Stimulated activated naive CD4-positive, alpha-beta T cell (primary cell): ENCODE results near the gene ANO7.

ENCODE experiments used
- DNase-seq, 6 experiments: peaks; one replicate each; lab custom pipeline; 2025; lab: John Stamatoyannopoulos, UW

Gene ANO7

DNA sequence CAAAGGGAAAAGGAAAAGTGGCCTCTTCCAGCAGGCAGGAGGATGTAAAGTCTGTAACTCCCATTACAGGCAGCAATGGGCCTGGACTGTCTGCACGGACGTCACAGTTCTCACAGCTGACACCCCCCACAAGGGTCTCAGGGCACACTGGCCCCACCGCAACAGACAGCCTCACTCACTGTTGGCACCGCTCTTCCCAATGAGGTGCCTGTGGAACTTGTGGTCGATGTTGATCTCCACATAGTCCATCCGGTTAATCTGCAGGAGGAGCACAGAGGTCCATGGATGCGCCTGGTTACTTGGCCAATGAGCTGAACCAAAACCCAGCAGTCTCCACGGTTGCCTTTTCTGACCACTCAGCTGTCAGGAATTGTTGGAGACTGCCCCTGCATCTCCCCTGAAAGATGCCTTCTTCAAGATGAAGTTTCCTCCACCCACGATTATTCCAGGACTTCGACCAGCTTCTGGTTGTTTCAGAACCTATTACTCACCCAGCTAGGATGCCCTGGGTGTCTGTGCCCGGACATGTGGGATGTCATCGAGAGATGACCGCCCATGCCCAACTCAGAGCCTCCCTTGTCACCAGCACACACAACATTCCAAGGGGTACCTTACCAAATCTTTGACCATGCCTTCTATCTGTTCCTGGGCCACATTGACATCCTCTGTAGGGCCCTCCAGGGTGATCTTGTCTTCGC, 64.5 kb downstream of the ANO7 start:
- no peak for DNase-seq

DNA sequence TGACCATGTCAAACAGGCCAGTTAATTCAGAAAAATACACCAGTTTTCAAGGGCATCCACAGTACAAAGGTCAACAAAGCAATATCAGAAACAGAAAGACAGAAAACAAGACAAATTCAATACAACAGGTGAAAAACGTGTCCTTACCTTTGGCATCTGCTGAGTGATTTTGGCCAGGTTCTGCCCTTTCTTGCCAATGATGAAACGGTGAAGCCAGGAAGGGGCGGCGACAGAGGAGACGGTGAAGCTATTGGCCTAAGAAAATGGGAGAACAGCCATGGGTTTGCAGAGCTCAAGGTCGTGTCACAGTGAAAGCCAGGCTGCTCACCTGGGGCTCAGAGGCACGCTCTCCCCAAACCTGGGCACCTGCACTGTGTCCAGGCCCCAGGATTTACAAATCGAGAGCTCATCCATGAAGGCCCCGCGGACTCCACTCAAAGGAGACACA, 66.5 kb downstream of the ANO7 start:
- no peak for DNase-seq

DNA sequence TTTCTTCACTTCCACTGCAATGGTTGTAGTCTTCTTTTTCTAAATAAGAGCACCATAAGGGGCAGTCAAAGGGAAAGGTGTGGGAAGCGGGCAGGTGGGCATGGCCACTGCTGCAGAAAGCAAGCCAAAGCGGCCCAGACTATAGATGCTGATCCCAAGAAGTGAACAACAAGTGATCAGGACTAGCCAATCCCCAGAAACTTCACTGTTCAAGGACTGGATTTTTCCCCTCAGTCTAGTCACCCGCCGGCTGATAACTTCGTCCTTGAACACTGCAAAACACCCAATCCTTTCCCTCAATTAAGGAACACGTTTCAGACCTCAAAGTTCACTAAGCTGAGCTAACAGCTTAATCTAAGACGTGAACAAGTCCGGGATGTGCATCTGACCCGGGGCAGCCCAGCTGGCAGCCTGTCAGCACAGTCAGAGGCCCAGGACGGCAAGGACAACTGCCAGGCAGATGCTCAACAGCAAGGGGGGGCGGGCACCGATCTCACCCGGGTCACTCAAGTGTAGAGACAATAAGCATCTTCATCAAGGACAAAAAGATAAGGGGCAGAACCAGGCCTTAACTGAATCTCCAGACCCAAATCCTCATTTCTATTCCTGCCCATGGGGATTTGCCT, 67.2 kb downstream of the ANO7 start:
- DNase-seq, result no peak

DNA sequence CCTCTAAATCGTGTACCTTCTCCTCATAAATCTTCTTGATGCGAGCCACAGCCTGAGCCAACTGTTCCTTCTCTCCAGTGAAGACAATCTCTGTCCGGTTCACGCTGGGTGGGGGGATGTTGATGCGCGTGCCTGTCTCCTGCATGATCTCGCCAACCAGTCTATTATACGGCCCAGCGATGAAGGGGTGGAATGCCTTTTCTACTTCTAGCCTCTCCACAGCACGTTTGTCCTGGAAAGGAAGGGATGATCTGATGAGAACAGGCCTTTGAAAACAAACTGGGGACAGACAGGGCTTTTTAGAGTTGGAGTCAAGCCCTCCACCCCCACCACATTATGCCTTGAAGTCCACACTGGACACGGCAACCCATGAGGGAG, 67.7 kb downstream of the ANO7 start:
- no peak for DNase-seq

DNA sequence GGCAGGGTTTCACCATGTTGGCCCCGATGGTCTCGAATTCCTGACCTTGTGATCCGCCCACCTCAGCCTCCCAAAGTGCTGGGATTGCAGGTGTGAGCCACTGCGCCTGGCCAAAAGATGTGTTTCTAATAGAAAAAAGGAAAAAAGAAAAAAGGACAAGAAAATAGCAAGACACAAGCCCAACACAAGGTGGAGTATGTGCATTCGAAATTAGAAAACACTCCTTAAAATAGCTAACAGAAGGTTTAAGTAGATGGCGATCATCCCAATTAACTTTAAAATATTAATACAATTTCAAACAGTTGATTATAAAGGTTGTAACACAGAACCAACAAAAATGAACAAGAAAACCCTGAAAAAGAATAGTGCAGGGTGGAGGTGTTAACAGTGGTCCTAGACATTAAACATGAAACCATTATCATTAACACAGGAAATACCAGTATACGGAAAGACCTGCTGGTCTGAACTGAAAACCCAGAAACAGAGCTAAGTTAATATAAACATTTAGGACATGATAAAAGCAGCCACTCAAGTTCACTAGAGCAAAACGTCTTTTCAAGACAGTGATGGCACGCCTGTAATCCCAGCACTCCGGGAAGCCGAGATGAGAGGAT, 69.0 kb downstream of the ANO7 start:
- no peak for DNase-seq

- DNase-seq, result no peak
These were observed 70.2 kb downstream of the ANO7 start for GRCh38 chr2:241258505-241259280.

GRCh38 chr2:241260911-241261310, 72.4 kb downstream of the ANO7 start:
- DNase-seq, result no peak

- no peak for DNase-seq
These were observed 73.2 kb downstream of the ANO7 start for GRCh38 chr2:241261628-241262027.

- no peak for DNase-seq
These were observed 74.6 kb downstream of the ANO7 start for GRCh38 chr2:241263061-241263460.

GRCh38 chr2:241265506-241265905, 77.0 kb downstream of the ANO7 start:
- no peak for DNase-seq

DNA sequence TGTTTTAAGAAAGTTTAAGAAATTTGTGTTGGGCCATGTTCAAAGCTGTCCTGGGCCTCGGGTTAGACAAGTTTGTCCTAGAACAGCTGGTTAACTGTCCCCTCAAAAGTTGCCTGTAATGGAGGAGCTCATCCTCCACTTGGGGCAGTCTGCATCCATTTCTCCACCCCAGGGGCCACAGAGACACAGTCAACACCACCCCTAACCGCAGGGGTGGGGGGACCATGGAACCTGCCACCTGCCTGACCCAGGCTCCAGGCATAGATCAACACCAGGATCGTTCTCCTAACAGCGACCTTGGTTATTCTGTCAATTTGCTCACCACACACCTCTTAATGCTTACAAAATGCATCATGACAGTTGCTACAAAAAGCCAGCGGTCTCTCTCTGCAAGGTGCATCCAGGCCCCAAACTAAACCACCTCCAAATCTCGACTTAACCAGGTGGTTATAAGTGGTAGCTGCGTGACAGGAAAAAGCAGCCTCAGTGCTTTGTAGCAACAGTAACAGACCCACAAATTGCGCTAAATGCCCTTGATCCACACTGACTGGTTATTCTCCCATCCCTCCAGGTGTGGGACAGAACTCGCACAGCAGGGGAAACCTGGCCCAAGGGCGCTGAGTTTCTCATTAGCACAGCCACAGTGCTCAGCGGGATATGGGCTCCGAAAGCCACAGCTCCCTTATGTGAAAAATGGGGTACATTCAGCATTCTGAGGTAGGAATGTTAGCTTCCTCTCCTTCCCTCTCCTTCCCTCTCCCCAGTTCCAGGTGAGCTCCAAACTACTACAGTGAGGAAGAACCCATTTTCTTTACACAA, 79.0 kb downstream of the ANO7 start:
- DNase-seq, result no peak

GRCh38 chr2:241268306-241268705, 79.8 kb downstream of the ANO7 start:
- no peak for DNase-seq

DNA sequence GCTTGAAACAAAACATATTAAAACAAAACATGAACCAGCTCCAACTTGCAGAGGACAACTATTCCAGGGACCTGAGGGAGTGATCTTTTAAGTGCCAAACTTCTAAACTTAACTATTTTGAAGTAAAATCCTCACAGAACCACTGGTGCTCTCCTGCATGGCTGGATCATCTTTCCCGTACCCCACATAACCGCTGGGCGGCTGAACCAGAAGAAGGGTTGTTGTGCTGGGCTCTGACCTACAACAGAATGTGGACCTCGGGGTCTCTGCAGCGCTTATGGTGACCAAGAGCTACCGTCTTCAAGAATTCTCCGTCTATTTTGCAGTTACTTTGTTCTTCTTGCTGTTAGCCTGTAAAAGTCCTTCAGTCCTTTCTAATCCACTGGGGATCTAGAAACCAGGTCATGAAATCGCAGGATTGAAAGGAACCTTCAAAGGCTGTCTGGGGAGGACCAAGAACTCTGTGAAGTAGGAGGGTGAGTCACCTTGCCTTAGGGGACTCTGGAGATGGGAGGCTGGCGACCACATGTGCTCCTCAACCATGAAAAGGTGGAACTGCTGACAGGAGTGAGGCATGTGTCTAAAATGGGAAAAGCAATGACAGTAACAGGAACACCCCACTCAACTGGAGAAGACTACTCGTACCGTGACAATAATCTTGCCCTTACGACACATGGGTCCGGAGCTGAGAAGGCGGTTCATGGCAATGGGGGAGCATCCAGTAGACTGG, 80.4 kb downstream of the ANO7 start:
- DNase-seq, result no peak

DNA sequence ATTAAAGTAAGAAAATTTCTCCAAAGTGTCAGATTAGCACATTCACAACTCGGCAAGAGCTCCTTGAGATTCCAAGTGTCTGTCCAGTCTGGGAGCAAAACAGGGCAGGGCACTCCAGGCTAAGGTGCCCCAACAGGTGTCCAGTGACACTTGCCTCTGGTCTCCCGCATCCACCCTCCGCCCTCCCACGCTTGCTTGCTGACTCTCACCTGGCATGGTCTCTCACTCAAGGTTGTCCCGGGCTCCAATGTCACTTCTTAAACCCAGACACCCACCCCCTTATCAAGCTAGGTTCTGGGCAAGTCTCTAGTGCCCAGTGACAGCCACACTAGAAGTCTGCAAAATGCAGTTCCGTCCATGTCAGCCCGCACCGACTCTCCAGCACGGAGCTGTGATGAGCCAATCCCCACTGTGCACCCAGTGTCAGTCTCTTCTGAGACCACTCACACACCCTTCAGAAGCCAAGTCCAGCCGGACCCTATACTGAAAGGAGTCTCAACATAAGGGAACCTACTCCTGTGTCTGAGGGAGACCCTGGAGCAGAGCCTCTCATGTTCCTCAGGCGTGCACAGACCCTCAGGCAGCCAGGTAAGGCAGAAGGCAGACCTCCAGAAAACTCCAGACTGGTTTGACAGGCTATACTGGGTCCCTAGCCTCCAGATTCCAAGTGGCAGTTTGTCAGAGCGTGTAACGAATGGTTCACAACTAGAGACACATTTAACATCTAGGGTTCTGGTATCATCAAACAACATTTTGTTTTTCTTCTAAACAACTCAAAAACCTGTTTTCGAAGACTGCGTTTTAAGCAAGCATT, 81.4 kb downstream of the ANO7 start:
- DNase-seq, result no peak

- no peak for DNase-seq
These were observed 82.1 kb downstream of the ANO7 start for GRCh38 chr2:241270531-241270930.

- peak; percentile 20 to 52 (median 37) for DNase-seq
These were observed 83.3 kb downstream of the ANO7 start for GRCh38 chr2:241271706-241272302.

DNA sequence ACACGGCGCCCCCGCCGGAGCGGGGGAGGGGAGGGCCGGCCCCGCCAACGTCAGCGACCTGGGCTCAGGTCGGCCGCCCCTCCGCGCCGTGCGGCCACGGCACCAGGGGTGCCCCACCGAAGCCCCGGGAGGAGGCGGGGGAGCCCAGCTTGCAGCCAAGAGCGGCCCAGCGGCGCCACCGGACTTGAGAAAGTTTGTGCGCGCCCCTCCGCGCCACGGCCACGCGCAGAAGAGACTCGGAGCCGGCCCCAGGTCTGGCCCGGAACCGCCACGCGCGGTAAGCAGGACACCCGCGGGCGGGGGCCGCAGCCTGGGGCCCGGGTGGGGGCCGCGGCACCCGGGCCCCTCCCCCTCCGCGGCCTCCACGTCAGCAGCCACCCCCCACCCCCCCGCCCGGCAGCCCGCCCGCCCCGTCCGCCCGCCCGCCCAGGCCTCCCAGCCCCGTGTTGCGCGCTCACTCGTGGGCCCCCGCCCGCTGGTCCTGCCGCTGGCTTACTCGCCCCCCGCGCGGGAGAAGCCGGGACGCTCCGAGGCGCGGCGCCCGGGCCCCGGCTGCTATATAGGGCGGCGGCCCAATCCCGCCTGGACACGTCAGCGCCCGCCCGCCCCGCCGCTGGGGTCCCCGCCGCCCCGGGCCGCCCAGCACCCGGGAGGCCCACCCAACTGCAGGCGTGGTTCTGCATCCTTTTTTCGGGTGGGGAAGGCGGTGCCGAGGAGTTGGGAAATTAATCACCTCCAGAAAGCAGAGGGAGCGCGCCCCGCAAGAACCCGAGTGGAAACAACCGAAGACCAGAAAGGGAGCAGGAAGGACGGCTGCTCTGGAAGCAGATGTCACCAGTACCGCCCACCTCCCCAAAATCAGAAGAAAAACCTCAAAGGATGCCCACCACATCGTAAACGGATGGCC, 84.1 kb downstream of the ANO7 start:
- peak in 4 of 6 experiments; percentile 26 to 46 (median 38) for DNase-seq

- DNase-seq, result peak in 2 of 6 experiments; percentile 4 to 17
These were observed 84.9 kb downstream of the ANO7 start for GRCh38 chr2:241273210-241274020.
